Activated naive CD4-positive, alpha-beta T cell (primary cell): ENCODE measurements around the gene PDE6A.
A peak's percentile ranks its signal among the peaks of the same experiment; 100 is the strongest.

Source experiments
- DNase-seq, 4 experiments: peaks; one replicate each; lab custom pipeline; 2025; lab: John Stamatoyannopoulos, UW

PDE6A gene

DNA sequence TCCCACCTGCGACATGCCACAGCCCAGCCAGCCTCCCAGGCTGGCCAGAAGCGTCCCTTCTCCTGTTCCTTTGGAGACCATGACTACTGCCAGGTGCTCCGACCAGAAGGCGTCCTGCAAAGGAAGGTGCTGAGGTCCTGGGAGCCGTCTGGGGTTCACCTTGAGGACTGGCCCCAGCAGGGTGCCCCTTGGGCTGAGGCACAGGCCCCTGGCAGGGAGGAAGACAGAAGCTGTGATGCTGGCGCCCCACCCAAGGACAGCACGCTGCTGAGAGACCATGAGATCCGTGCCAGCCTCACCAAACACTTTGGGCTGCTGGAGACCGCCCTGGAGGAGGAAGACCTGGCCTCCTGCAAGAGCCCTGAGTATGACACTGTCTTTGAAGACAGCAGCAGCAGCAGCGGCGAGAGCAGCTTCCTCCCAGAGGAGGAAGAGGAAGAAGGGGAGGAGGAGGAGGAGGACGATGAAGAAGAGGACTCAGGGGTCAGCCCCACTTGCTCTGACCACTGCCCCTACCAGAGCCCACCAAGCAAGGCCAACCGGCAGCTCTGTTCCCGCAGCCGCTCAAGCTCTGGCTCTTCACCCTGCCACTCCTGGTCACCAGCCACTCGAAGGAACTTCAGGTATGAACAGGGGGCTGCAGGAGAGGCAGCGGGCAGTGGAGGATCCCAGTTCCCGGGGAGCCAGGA is 108.0 kb downstream of the PDE6A start:
- DNase-seq, result no peak

DNA sequence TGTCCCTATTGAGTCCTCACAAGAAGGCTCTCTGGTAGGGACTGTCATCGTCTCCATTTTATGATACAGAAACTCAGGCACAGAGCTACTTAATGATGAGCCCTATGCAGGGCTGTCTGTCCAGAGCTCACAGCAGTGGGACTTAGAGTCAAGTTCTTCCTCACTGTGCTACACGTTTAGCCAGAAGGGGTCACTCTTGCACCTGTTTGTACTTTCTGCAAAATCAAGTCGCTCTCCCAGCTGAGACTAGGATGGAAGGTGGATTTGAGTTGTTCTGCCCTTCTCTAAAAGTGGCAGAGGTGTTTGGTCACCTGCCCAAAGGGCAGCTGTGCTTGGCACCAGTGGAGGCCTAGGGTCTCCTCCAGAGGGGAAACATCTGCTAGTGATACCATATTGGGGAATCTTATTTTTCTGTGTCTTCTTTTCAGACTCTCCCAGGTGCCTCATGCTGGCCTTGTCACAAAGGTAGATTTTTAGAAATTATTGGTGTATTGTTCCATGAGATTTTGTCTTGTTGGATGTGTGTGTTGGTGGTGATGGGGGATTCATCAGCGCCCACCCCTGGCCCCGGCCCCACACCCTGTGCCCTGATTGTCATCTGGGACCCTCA is 110.2 kb downstream of the PDE6A start:
- DNase-seq, result no peak

DNA sequence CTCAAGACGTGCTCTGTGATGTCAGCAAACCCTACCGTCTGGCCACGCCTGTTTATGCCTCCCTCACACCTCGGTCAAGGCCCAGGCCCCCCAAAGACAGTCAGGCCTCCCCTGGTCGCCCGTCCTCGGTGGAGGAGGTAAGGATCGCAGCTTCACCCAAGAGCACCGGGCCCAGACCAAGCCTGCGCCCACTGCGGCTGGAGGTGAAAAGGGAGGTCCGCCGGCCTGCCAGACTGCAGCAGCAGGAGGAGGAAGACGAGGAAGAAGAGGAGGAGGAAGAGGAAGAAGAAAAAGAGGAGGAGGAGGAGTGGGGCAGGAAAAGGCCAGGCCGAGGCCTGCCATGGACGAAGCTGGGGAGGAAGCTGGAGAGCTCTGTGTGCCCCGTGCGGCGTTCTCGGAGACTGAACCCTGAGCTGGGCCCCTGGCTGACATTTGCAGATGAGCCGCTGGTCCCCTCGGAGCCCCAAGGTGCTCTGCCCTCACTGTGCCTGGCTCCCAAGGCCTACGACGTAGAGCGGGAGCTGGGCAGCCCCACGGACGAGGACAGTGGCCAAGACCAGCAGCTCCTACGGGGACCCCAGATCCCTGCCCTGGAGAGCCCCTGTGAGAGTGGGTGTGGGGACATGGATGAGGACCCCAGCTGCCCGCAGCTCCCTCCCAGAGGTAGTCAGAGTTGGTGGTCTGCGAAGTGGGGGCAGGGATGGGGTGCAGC is 111.3 kb downstream of the PDE6A start:
- DNase-seq, result no peak

DNA sequence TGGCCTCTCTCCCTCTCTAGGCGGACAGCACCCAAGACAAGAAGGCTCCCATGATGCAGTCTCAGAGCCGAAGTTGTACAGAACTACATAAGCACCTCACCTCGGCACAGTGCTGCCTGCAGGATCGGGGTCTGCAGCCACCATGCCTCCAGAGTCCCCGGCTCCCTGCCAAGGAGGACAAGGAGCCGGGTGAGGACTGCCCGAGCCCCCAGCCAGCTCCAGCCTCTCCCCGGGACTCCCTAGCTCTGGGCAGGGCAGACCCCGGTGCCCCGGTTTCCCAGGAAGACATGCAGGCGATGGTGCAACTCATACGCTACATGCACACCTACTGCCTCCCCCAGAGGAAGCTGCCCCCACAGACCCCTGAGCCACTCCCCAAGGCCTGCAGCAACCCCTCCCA is 112.0 kb downstream of the PDE6A start:
- no peak for DNase-seq

DNA sequence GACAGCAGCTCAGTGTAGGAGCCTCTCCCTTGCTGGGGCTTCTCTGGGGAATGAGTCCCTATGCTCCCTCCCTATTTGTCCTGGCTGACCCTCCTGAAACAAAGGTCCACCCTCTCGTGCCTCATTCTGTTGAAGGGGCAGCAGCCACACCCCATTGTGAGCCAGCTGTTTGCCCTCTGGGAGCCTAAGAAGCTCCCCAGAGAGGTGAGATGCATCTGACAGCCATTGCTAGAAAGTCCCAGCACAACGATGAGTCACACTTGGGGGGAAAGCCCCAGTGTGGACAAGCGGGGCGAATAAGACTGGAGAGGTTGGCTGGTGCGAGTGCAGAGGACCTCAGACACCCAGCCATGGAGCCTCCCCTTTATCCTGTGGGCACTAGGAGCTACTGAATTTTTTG is 113.1 kb downstream of the PDE6A start:
- no peak for DNase-seq

DNA sequence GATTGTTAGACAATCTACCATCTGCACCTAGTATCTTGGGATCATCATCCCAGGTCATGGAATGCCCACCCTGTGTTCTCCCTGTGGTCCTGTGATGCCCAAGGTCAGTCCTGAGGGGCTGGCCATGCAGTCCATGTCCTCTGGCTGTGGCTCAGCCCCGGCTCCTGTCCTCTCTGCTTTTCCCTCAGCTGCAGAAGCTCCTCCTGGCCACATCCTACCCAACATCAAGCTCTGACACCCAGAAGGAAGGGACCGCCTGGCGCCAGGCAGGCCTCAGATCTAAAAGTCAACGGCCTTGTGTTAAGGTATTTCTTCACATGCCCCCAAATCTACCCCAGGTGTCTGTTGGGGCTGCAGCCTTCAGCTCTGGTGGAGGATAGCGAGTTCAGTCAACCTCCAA is 114.0 kb downstream of the PDE6A start:
- no peak for DNase-seq

DNA sequence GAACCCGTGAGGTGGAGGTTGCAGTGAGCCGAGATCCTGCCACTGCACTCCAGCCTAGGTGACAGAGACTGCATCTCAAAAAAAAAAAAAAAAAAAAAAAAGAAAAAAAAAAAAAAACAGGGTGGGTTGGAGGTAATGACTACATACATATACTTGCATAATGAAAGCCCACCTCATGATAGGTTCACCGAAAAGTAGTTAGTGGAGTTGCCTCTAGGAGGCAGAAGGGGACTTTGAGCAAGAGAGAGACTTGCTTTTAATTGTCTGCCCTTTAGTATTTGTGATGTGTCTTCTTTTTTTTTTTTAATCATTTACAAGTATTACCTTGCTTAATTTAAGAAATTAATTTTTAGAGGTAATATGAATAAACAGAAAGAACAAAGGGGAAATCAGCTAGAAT is 114.6 kb downstream of the PDE6A start:
- DNase-seq, result no peak

DNA sequence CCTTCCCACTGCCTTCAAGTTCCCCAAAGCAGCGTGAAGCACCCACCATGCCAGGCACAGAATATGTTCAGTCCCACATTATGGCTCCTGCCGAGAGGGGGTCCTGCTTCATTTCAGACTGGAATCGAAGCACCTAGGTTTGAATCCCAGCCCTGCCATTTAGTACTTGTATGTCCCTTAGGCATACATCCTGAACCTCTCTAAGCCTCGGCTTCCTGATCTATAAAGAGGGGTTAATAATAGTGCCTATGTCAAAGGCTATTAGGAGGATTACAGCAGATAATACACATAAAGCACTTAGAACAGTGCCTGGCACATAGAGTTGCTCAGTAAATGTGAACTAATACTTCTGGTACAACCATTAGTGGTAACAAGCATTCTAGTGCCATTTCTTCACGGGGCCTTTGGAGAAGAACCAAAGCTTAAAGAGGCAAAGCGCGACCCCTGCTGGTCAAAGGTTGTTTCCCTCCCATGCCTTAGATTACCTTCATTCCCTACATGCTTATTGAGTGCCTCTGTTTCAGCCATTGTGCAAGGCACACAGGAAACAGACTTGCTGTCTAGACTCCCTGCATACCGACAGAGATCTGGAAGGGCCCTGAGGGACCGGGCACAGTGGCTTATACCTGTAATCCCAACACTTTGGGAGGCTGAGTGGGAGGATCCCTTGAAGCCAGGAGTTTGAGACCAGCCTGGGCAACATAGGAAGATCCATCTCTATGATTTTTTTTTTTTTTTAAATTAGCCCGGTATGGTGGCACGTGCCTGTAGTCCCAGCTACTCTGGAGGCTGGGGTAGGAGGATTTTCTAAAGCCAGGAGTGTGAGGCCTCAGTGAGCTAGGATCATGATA is 116.2 kb downstream of the PDE6A start:
- peak; percentile 56 to 78 (median 75) for DNase-seq

DNA sequence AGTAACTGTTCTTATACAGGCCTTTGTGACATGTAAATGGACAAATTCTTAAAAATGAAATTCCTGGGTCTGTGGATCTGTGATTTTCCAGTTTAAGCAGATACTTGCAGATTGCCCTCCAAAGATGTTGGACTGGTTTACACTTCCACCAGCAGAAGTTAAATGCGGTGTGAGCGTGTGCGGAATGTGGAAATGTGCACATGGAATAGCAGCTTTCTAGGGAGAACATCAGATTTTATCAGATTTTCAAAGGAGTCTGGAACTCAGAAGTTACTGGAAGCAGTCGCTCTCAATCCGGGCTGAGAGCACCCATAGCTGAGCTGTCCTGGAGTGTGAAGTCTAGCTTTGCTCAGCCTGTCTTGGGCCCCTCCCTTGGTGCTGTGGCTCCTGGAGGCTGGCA is 117.0 kb downstream of the PDE6A start:
- DNase-seq, result no peak

DNA sequence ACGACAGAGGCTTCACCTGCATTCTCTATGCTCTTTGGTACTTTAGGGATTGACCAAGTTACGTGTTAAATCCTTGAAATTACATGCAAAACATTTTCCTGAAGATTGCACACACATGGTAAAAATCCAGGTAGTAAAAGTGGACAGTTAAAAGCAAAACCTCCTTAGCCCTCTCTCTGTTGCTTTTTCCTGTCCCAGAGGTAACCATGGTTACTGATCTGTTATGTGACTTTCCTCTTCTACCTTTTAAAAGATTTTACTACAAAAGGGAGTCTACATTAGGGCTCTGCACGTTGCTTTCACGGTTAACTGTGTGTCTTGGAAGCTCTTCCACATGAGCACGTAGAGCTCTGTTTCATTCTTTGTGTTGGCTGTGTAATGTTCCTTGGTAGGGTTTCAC is 117.5 kb downstream of the PDE6A start:
- no peak for DNase-seq

DNA sequence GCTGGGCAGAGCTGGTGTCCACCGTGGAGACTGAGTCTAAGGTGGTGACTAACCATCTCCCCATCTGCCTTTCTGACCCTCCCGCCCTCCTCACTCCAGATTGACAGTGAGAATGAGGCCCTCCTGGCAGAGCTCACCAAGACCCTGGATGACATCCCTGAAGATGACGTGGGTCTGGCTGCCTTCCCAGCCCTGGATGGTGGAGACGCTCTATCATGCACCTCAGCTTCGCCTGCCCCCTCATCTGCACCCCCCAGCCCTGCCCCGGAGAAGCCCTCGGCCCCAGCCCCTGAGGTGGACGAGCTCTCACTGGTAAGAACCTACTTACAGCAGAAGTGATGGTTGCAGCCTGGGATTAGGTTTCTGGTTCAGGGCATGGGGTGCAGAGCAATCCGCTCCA is 118.0 kb downstream of the PDE6A start:
- DNase-seq, result no peak

DNA sequence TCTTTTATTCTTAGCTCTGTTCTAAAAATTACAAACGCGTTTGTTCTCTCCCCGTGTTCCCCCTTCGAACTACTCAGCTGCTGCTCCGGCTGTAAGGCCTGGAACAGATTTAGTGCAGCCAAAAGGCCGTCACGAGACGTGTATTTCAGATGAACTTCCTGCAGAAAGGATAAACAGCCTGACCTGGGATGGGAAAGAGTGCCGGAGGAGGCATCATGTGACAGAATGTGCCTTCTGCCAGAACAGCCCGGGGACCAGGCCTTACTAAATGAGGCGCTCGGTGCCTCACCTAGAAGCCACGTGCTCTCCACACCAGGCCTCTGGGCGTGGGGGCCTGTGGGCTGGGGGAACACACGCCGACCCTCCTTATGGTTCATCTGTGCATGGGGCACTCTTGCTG is 119.7 kb downstream of the PDE6A start:
- no peak for DNase-seq

DNA sequence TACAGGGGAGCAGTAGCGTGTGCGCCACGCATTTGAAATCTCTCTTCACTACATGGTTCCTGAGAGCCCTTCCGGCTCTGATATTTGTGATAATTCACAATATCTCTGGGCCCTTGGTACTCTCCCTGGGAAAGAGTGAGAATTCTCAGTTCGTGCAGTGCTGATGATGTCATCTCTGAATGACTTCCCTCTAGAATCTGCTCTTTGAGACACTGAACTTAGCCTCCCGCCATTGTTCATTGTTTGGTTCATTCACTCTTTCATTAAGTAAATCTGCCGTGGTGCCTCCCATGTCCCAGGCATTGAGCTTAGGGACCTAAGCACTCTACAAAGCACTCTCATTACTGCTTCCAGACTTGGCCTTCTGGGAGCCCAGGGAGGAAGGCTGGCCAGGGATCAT is 120.5 kb downstream of the PDE6A start:
- DNase-seq, result no peak

DNA sequence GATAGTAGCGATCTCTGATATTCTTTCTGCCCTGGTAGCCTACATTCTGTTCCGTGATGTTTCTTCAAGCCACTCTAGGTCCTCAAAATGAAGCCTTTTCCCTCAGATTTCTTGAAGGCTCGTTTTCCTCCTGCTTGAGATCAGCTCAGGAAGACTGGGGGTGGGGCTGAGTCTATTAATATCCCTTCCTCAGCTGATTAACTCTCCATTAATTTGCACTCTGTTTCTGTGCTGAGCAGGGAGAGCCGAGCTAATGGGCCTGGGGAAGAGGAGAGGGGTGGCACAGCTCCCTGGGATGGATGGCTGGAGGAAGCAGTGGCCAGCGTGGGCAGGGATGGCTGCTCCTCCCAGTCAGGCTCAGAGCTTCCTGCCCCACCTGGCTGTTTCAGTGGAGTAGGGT is 121.2 kb downstream of the PDE6A start:
- no peak for DNase-seq

DNA sequence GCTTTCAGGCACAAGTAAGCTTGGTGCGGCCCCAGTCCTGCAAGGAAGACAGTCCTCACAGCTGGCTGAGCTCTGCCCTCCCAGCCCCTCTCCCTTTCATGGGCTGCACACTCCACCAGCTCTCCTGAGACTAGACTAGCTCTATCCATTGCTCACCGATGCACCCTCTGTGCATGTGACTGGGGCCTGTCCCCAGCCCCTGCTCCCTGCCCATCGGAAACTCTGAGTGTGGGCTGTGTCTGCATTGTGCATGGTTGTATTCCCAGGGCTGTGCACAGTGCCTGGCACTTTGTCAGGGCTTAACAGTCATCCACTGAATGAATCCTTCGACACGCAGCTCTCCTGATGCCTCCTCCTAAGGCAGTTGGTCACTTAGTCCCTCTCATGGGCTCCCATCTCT is 122.3 kb downstream of the PDE6A start:
- DNase-seq, result no peak

DNA sequence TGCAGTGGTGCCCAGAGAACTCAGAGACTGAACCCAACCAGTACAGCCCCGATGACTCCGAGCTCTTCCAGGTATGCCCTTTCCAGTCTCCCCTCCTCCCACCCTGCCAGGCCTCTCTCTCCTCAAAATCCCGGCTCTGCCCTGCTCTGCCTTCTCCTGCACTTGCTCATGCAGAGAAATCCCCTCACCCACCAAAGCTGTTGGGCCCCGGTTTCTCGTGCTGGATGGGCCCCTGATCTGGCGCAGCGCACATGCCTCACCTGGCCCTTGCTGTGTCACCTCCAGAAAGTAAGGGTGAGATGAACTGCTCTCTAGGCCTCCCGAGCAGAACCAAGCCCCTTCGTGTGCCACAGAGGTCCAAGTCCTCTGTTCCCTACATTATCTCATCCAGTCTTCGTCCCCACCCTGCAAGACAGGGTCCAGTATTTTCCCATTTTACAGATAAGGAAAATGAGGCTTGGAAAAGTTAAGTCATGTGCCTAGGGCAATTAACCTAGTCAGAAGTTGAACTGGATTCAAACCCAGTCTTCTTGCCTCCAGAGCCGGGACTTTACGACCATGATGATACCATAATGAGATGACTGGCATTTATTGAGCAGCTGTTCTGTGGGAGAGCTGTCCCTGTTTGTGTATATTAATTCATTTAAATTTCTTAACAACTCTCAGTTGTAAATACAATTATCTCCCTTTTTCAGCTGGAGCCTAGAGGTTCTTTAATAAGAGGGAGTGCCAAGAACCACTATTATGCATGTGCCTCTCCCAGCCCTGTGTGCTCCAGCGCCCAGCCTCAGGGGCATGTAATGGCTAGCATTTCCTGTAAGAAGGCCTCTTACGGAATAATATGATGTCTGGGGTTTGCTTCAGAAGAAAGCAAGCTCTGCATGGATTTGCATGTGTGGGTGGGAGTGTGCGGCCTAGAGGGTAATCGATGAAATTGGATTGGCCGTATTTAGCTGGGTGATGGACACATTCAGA is 123.8 kb downstream of the PDE6A start:
- DNase-seq, result no peak

DNA sequence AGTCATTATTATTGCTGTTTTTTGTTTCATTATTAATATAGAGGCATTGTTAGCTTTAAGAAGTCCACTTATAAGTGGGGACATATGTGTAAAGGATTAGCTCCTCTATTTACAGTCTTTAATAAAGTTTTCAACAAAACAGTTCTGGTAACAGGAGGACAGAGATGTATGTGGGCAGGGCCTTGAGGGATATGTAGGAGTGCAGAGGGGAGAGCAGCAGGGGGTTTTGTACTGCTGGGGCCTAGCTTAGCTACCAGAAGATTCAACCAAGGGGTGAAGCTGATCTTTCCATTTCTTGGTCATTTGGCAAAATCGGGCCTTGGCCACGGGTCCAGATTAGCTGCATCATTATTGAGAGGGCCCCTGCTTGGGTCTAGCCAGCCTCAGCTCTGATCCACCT is 124.6 kb downstream of the PDE6A start:
- no peak for DNase-seq

DNA sequence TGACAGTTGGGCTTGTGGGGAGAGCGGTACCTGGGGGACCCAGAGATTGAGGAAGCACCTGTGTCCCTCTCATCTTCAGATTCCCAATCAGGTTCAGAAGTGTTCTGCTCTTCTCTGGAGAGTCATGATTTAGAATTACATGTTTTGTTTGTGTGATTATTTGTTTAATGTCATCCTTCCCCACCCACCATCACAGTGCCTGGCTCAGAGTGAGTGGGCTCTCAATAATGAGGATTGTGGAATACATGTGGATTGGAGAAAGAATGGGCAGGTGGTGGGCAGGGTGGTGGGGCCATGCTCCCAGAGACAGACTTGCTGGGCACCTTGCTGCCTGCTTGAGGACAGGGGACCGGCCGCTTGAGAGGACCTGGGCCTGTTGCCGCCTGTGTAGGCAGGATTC is 126.5 kb downstream of the PDE6A start:
- DNase-seq, result no peak

DNA sequence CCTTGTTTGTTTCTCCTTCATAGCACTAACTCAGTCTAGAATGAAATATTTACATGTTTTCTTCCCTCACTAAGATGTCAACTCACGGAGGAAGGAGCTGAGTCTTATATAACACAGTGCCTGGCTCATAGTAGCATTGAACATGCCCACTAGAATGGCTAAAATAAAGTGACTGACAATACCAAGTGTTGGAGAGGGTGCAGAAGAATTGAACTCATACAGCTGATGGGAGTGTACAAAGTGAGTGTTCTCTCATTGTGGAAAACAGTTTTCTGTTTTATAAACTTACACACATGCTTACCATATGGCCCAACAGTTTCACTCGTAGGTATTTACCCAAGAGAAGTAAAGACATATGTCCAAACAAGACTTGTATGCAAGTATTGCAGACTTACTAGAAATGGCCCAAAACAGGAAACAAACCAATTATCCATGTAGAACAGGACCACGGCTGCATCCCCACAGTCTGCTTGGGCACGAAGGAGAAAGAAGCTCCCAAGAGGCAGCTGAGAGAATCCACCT is 127.0 kb downstream of the PDE6A start:
- no peak for DNase-seq

DNA sequence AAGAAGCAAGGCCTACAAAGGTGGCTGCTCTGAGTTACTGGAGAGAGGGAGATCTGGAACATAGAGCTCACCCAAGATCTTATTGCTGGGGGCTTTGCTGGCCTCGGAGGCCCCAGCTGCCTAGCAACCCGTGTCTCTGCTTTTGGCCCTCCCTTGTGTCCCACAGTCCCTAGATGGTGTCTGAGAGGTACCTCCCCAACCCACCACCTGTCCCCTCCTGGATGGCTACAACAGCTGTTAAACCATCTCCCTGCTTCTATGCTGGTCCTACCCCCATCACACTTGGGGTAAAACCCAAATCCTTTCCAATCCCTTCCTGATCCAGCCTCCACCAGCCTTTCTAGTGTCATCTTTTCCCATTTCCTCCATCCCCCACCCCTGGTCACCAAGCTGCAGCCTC is 127.9 kb downstream of the PDE6A start:
- no peak for DNase-seq

DNA sequence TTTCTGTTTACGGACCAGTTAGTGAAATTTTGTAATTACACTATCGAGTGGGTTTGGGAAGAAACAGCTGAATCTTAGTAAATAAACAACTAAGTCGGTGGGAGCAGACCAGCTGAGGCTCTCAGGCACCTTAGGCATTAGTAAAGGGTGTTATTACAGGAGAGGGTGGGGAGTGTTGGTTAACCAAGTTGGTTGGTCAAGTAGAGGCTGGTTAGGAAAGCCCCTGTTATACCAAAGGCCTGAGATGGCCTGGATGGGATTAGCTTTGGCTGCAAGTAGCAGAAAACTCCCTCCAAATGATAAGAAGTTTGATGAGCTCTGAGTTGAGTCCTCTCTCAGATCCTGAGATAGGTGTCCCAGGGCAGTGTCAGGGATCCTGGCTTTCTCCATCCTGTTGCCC is 133.1 kb downstream of the PDE6A start:
- no peak for DNase-seq
